GM12878 (cell line): Measurements from ENCODE around the gene TMEM88. TPM values are rescaled to one million over a fixed set of nuclear protein-coding genes. Genes with fewer than 3 reads are reported as not detected.

ENCODE experiments used
- ATF7 ChIP-seq: fragments of 450-650 bp; IDR thresholded peaks from 2 replicates; pipeline ENCODE4 v1.6.1; 2016; ENCODE audit warnings: low read depth, mild to moderate bottlenecking
- BCL11A ChIP-seq: IDR thresholded peaks from 2 replicates; pipeline ENCODE4 v1.6.1; 2011; ENCODE audit warnings: low read depth, low read length
- CEBPB ChIP-seq, 2 experiments: fragments of 150-350 bp in 1 of 2; IDR thresholded peaks; 2 replicates each; pipeline ENCODE4 v1.6.1; 2012 to 2014; ENCODE audit warnings: low read depth in 2 of 2, low read length in 2 of 2, borderline replicate concordance in 1 of 2, inconsistent platforms in 1 of 2
- HCFC1 ChIP-seq: fragments of 150-350 bp; IDR thresholded peaks from 2 replicates; pipeline ENCODE4 v1.6.1; 2014; ENCODE audit warnings: low read length
- IKZF1 ChIP-seq: fragments of 450-650 bp; conservative IDR thresholded peaks from 2 replicates; pipeline ENCODE4 v1.6.1; 2017; ENCODE audit warnings: antibody characterized with exemption, mild to moderate bottlenecking
- KDM1A ChIP-seq: fragments of 200-600 bp; sonication (generic); IDR thresholded peaks from 2 replicates; pipeline ENCODE4 v1.6.1; 2016; ENCODE audit warnings: borderline replicate concordance
- NFYA ChIP-seq: IDR thresholded peaks from 2 replicates; pipeline ENCODE4 v1.6.1; 2011; ENCODE audit warnings: low read depth, mild to moderate bottlenecking, low read length, improper control_type of control experiment, borderline replicate concordance
- NFYB ChIP-seq: IDR thresholded peaks from 2 replicates; pipeline ENCODE4 v1.6.1; 2011; ENCODE audit warnings: low read depth, mild to moderate bottlenecking, low read length, improper control_type of control experiment, moderate library complexity; ENCODE audit not compliant: insufficient read depth
- RCOR1 ChIP-seq: conservative IDR thresholded peaks from 2 replicates; pipeline ENCODE4 v1.6.1; 2012; ENCODE audit warnings: low read depth, low read length, improper control_type of control experiment
- RUNX3 ChIP-seq: IDR thresholded peaks from 2 replicates; pipeline ENCODE4 v1.6.1; 2012; ENCODE audit warnings: low read length, inconsistent platforms
- SRF ChIP-seq, 2 experiments: IDR thresholded peaks; 2 replicates each; pipeline ENCODE4 v1.6.1; 2011; ENCODE audit warnings: low read depth in 2 of 2, low read length in 2 of 2, mild to moderate bottlenecking in 1 of 2, moderate library complexity in 1 of 2
- SUPT20H ChIP-seq: IDR thresholded peaks from 2 replicates; pipeline ENCODE4 v1.6.1; 2011; ENCODE audit warnings: low read depth, mild to moderate bottlenecking, low read length, moderate library complexity, borderline replicate concordance; ENCODE audit not compliant: control insufficient read depth
- TCF3 ChIP-seq: IDR thresholded peaks from 2 replicates; pipeline ENCODE4 v1.6.1; 2012; ENCODE audit warnings: low read depth, mild to moderate bottlenecking, low read length, borderline replicate concordance; ENCODE audit not compliant: insufficient read depth
- ZBED1 ChIP-seq: IDR thresholded peaks from 2 replicates; pipeline ENCODE4 v1.6.1; 2016; ENCODE audit warnings: borderline replicate concordance
- ZNF274 ChIP-seq: IDR thresholded peaks from one replicate; pipeline ENCODE4 v1.8.0; 2011; ENCODE audit not compliant: insufficient read length, insufficient read depth
- polyA plus RNA-seq, 11 experiments: library from polyadenylated mRNA; depleted of rRNA in 4 of 11; unstranded in 6 of 11; stranded (reverse) in 5 of 11; fragments of >200 nt; fragmentation: Nextera tagmentation in 4 of 11; fragmentation: Illumina TruSeq in 1 of 11; extraction: Ambion mirVana in 4 of 11; extraction: Trizol in 1 of 11; gene quantifications; 1 replicate in 1 of 11; 2 replicates in 10 of 11; pipeline versions ENCODE4 v1.2.1 to v1.2.3, GENCODE V29; 2011 to 2016; ENCODE audit warnings: inconsistent platforms in 2 of 11, missing spikeins in 2 of 11, low read depth in 1 of 11
- total RNA-seq, 4 experiments: library from RNA; depleted of rRNA in 3 of 4; stranded (reverse); fragments of >200 nt in 3 of 4; fragmentation: Illumina TruSeq in 1 of 4; extraction: Trizol in 1 of 4; gene quantifications; 2 replicates each; pipeline versions ENCODE4 v1.2.1 to v1.2.3, GENCODE V29; 2013 to 2021
- TF ChIP-seq, protein P1 (sequence below): IDR thresholded peaks from 2 replicates; pipeline ENCODE4 v1.6.1; 2012; ENCODE audit warnings: low read depth, low read length, improper control_type of control experiment
- TF ChIP-seq, protein P2 (sequence below): fragments of 450-650 bp; IDR thresholded peaks from 2 replicates; pipeline ENCODE4 v1.6.1; 2017; ENCODE audit warnings: antibody characterized with exemption, mild to moderate bottlenecking, moderate library complexity
- TF ChIP-seq, protein P3 (sequence below): fragments of 450-650 bp; IDR thresholded peaks from 2 replicates; pipeline ENCODE4 v1.6.1; 2017; ENCODE audit warnings: mild to moderate bottlenecking, moderate library complexity
- TF ChIP-seq, protein P4 (sequence below): fragments of 450-650 bp; IDR thresholded peaks from 2 replicates; pipeline ENCODE4 v1.6.1; 2017; ENCODE audit warnings: mild to moderate bottlenecking, low read depth, inconsistent platforms; ENCODE audit not compliant: poor library complexity, severe bottlenecking

Gene TMEM88
- total and polyA plus RNA-seq, 10 of the 15 experiments (the other 5 are each of a cell fraction or from before 2014, with no cell fraction given) = 0.21 to 2.2 (median 0.62) TPM; not detected in 5

DNA sequence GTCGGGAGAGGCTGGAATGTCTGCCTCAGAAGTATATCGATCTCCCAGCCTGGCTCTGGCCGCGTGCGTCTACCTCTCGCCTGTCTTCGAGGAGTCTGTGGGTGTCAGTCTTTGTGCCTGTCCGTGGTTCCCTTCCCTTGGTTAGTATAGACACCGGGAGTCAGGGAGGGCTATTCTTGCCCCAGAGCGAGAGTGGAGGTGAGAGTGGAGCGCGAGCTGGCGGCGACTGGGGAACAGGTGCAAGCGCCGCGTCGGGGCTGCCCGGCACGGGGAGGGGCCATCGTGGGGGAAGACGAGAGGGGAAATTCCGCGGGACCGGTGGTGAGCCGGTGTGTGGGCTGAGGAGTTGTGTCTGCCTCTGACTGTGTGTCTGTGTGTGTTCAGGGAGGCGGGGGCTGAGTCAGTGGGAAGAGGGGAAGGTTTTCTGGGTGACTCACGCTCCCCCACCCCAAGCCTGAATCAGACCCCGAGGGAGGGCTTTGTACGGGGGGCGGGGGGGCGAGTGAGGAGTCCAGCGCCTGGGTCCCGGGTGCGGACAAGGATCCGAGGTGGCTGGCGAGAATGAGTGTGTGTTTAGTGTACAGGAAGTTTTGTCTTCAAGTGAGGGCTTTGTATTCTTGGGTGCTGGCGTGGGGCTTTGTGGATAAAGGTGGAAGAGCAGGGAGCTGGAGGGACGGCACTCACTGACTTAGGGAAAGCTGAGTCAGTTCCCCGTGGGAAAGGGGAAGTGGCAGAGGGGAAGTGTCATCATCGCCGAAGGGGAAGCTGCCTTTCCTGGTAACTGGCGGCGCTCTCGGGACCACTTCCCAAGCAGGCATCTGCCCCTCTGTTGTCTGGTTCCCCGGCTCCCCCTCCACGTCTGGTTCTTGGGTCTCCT is 12.2 kb upstream of the TMEM88 start (continued):
- TF ChIP-seq, protein P1, sequence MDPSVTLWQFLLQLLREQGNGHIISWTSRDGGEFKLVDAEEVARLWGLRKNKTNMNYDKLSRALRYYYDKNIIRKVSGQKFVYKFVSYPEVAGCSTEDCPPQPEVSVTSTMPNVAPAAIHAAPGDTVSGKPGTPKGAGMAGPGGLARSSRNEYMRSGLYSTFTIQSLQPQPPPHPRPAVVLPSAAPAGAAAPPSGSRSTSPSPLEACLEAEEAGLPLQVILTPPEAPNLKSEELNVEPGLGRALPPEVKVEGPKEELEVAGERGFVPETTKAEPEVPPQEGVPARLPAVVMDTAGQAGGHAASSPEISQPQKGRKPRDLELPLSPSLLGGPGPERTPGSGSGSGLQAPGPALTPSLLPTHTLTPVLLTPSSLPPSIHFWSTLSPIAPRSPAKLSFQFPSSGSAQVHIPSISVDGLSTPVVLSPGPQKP = no peak
- TF ChIP-seq TCF3 (peak; percentile 96), RCOR1 (no peak), BCL11A (no peak), ATF7 (peak; percentile 70), SRF (IDR thresholded peaks at IDR 0.05; ENCODE audit: low read depth in 2 of 2, low read length in 2 of 2) (0 out of 4 replicates have a peak, but pooled peaks of 1 of the 2 experiments have one; percentile 12), HCFC1 (no peak; the same call in 1 of the 2 replicates), RUNX3 (no peak), ZBED1 (peak; percentile 26; the same call in 1 of the 2 replicates), NFYA (no peak), IKZF1 (peak; percentile 81), NFYB (no peak), KDM1A (no peak), SUPT20H (no peak), CEBPB (IDR thresholded peaks at IDR 0.05; ENCODE audit: borderline replicate concordance in 1 of 2, low read depth in 2 of 2, low read length in 2 of 2) (no peak), ZNF274 (no peak)
- TF ChIP-seq, protein P2, sequence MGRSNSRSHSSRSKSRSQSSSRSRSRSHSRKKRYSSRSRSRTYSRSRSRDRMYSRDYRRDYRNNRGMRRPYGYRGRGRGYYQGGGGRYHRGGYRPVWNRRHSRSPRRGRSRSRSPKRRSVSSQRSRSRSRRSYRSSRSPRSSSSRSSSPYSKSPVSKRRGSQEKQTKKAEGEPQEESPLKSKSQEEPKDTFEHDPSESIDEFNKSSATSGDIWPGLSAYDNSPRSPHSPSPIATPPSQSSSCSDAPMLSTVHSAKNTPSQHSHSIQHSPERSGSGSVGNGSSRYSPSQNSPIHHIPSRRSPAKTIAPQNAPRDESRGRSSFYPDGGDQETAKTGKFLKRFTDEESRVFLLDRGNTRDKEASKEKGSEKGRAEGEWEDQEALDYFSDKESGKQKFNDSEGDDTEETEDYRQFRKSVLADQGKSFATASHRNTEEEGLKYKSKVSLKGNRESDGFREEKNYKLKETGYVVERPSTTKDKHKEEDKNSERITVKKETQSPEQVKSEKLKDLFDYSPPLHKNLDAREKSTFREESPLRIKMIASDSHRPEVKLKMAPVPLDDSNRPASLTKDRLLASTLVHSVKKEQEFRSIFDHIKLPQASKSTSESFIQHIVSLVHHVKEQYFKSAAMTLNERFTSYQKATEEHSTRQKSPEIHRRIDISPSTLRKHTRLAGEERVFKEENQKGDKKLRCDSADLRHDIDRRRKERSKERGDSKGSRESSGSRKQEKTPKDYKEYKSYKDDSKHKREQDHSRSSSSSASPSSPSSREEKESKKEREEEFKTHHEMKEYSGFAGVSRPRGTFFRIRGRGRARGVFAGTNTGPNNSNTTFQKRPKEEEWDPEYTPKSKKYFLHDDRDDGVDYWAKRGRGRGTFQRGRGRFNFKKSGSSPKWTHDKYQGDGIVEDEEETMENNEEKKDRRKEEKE = no peak
- TF ChIP-seq, protein P3, sequence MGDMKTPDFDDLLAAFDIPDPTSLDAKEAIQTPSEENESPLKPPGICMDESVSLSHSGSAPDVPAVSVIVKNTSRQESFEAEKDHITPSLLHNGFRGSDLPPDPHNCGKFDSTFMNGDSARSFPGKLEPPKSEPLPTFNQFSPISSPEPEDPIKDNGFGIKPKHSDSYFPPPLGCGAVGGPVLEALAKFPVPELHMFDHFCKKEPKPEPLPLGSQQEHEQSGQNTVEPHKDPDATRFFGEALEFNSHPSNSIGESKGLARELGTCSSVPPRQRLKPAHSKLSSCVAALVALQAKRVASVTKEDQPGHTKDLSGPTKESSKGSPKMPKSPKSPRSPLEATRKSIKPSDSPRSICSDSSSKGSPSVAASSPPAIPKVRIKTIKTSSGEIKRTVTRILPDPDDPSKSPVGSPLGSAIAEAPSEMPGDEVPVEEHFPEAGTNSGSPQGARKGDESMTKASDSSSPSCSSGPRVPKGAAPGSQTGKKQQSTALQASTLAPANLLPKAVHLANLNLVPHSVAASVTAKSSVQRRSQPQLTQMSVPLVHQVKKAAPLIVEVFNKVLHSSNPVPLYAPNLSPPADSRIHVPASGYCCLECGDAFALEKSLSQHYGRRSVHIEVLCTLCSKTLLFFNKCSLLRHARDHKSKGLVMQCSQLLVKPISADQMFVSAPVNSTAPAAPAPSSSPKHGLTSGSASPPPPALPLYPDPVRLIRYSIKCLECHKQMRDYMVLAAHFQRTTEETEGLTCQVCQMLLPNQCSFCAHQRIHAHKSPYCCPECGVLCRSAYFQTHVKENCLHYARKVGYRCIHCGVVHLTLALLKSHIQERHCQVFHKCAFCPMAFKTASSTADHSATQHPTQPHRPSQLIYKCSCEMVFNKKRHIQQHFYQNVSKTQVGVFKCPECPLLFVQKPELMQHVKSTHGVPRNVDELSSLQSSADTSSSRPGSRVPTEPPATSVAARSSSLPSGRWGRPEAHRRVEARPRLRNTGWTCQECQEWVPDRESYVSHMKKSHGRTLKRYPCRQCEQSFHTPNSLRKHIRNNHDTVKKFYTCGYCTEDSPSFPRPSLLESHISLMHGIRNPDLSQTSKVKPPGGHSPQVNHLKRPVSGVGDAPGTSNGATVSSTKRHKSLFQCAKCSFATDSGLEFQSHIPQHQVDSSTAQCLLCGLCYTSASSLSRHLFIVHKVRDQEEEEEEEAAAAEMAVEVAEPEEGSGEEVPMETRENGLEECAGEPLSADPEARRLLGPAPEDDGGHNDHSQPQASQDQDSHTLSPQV = no peak
- TF ChIP-seq, protein P4, sequence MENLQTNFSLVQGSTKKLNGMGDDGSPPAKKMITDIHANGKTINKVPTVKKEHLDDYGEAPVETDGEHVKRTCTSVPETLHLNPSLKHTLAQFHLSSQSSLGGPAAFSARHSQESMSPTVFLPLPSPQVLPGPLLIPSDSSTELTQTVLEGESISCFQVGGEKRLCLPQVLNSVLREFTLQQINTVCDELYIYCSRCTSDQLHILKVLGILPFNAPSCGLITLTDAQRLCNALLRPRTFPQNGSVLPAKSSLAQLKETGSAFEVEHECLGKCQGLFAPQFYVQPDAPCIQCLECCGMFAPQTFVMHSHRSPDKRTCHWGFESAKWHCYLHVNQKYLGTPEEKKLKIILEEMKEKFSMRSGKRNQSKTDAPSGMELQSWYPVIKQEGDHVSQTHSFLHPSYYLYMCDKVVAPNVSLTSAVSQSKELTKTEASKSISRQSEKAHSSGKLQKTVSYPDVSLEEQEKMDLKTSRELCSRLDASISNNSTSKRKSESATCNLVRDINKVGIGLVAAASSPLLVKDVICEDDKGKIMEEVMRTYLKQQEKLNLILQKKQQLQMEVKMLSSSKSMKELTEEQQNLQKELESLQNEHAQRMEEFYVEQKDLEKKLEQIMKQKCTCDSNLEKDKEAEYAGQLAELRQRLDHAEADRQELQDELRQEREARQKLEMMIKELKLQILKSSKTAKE = peak; percentile 92
